Naive thymus-derived CD4-positive, alpha-beta T cell (primary cell): Measurements from ENCODE around the gene ACTRT3. TPM values are rescaled to one million over a fixed set of nuclear protein-coding genes. Genes with fewer than 3 reads are reported as not detected.

Experiments used
- ATAC-seq: fragments of 150-1000 bp; cut with Tn5 transposase; 2 replicates; pipeline ENCODE4 v1.10.0; 2021; ENCODE audit warnings: mild to moderate bottlenecking, moderate library complexity
- CTCF ChIA-PET: fragments of 350-600 bp; sonication (Branson Sonifier 250); formaldehyde crosslinking; loops from one replicate; lab custom pipeline; 2021; ENCODE audit warnings: antibody characterized with exemption; lab: Charles Lee
- POLR2A ChIA-PET: fragments of 350-600 bp; sonication (Branson Sonifier 250); formaldehyde crosslinking; loops from one replicate; lab custom pipeline; 2021; ENCODE audit warnings: antibody characterized with exemption, inconsistent platforms; lab: Charles Lee
- DNase-seq, 9 donors: peaks; one replicate each; pipeline versions ENCODE4 v3.0.0 to v3.0.0-alpha.2; 2020 to 2022; ENCODE audit warnings: mixed read lengths in 1 of 9
- H3K27ac ChIP-seq: one replicate; pipeline ENCODE4 v1.7.0; 2013; ENCODE audit warnings: mild to moderate bottlenecking, low read depth, low read length, moderate library complexity
- H3K27me3 ChIP-seq, 2 donors: one replicate each; pipeline ENCODE4 v1.7.0; 2013; ENCODE audit warnings: low read length in 2 of 2, mild to moderate bottlenecking in 2 of 2, moderate library complexity in 2 of 2; ENCODE audit not compliant: control insufficient read depth in 2 of 2, insufficient read depth in 2 of 2
- H3K36me3 ChIP-seq, 3 experiments: 1 replicate in 2 of 3; 2 replicates in 1 of 3; pipeline ENCODE4 v1.7.0; 2013; ENCODE audit warnings: low read length in 3 of 3, mild to moderate bottlenecking in 3 of 3, moderate library complexity in 1 of 3; ENCODE audit not compliant: insufficient read depth in 3 of 3, control insufficient read depth in 2 of 3
- H3K4me1 ChIP-seq, 2 donors: one replicate each; pipeline ENCODE4 v1.7.0; 2013; ENCODE audit warnings: low read length in 2 of 2, mild to moderate bottlenecking in 2 of 2, moderate library complexity in 1 of 2; ENCODE audit not compliant: control insufficient read depth in 2 of 2, insufficient read depth in 2 of 2
- H3K4me3 ChIP-seq: 2 replicates; pipeline ENCODE4 v1.7.0; 2013; ENCODE audit warnings: mild to moderate bottlenecking, low read length
- H3K9me3 ChIP-seq, 3 experiments: 1 replicate in 2 of 3; 2 replicates in 1 of 3; pipeline ENCODE4 v1.7.0; 2013; ENCODE audit warnings: low read length in 3 of 3; ENCODE audit not compliant: control insufficient read depth in 2 of 3
- H3K27ac Mint-ChIP-seq, 9 donors: one replicate each; pipeline ENCODE4 v1.8.0; 2020 to 2022; ENCODE audit warnings: mixed read lengths in 9 of 9, mild to moderate bottlenecking in 8 of 9, moderate library complexity in 5 of 9, inconsistent platforms in 2 of 9
- H3K27me3 Mint-ChIP-seq, 5 donors: one replicate each; pipeline ENCODE4 v1.8.0; 2021 to 2022; ENCODE audit warnings: mixed read lengths in 5 of 5, mild to moderate bottlenecking in 1 of 5
- H3K36me3 Mint-ChIP-seq, 5 donors: one replicate each; pipeline ENCODE4 v1.8.0; 2020 to 2022; ENCODE audit warnings: mixed read lengths in 5 of 5, mild to moderate bottlenecking in 3 of 5, inconsistent platforms in 1 of 5
- H3K4me1 Mint-ChIP-seq, 7 donors: one replicate each; pipeline ENCODE4 v1.8.0; 2020 to 2022; ENCODE audit warnings: mixed read lengths in 7 of 7, mild to moderate bottlenecking in 3 of 7, inconsistent platforms in 1 of 7
- H3K4me3 Mint-ChIP-seq, 10 donors: one replicate each; pipeline ENCODE4 v1.8.0; 2020 to 2022; ENCODE audit warnings: mild to moderate bottlenecking in 10 of 10, mixed read lengths in 10 of 10, moderate library complexity in 6 of 10, inconsistent platforms in 2 of 10
- H3K9me3 Mint-ChIP-seq, 11 donors: one replicate each; pipeline ENCODE4 v1.8.0; 2020 to 2022; ENCODE audit warnings: mixed read lengths in 11 of 11, mild to moderate bottlenecking in 4 of 11, inconsistent platforms in 1 of 11, moderate library complexity in 1 of 11
- intact Hi-C, 2 donors: fragments of 100-400 bp; cut with micrococcal nuclease; formaldehyde crosslinking; loops; one replicate each; pipeline ENCODE4 v1.15.1; 2023
- polyA plus RNA-seq, 2 donors: library from polyadenylated mRNA; unstranded; fragments of 300-500 nt; fragmentation: Illumina TruSeq; gene quantifications; one replicate each; pipeline ENCODE4 v1.2.3, GENCODE V29; 2021
- total RNA-seq, 6 experiments: library from RNA in 5 of 6; stranded (reverse) in 5 of 6; gene quantifications; 1 replicate in 5 of 6; 2 replicates in 1 of 6; pipeline ENCODE4 v1.2.3 and lab custom pipeline; 2021 to 2026

The ACTRT3 gene
- total RNA-seq (under 1 TPM in 1 of 5 experiments, not detected in 4; 0.36 TPM), polyA plus RNA-seq (under 1 TPM in 1 of 2 donors, not detected in 1; 0.32 TPM), total RNA-seq (lab: John Stamatoyannopoulos, UW) (0.54 reads per million)

DNA sequence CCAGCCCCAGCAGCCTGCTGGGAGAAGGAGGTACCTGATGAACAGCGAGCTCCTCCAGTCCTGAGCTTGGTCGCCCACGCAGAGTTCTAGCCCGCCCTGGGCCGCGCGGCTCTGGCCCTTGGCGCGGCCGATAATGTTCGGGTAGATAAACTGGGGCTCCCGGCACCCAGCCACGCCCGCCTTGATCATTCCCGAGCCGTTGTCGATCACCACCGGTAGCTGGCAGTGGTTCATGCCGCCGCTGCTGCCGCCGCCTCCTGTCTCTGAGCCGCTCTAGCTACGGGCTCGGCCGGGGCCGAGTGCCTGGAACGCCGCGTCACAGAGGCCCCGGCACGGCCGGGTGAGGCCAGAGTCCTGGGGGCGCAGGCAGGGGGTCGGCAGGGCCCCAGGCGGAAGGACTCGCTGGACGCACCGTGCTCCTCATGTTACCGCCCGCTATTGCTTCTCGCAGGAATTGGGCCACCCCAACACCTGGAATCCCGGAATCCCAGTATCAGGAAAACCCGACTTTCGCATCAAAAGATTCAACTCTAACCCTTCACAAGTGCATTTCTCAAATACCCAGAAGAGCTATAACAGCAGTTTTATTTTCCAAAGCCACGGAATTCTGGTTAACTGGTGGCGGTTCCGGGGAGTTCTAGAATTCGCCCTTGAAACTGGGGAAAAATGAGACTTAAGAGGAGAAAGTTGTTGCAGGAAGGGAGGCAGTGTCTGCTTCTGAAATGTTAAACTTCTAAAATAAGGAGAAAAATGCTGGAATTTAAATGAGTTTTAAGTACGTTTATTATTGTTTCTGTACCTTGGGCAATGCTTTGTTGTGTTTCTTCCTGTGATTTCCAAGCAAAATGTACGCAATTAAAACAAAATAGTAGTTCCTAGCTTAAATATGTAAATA is at the start of gene ACTRT3:
TSS of gene ACTRT3 (minus strand) at position 275 of the 895 bp plus-strand sequence. CDS start at position 234, 41 bp downstream.
- H3K27ac ChIP-seq: peak within 1 kb of the TSS; percentile 69

DNA sequence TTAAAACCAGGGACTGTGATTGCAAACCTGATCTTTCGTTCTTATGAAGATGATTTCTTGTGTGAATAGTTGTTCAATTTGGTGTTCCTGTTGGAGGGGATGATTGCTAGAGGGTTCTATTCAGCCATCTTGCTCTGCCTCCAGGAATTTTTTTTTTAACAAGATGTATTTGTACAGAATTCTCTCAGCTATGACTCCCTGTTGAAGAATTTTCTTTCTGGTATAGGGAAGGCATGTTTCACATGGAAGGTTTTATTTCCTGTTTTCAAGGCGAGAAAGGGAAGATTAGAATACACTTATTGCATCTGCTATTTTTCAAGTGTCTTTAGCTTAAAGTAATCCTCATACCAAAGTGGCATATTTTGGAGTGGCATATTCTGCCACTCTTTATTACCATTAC is 49.0 kb upstream of the ACTRT3 start:
- ChIA-PET POLR2A (no interaction called here), CTCF (no interaction called here)
- Mint-ChIP-seq H3K27me3 (peaks cover 6 to 51% (median 18%) of the 10 kb centered on the region in 5 donors), H3K27ac (no peak overlapping the region), H3K4me1 (peaks cover 11 to 13% (median 12%) of the 10 kb centered on the region in 7 donors), H3K36me3 (peaks cover 0 to 10% (median 4%) of the 10 kb centered on the region in 5 donors), H3K9me3 (peaks cover 0 to 22% (median 10%) of the 10 kb centered on the region in 11 donors), H3K4me3 (no peak overlapping the region)
- no peaks in the 10 kb centered on the region for H3K27me3 ChIP-seq
- no peak overlapping the region for H3K4me3 ChIP-seq
- ATAC-seq (no peak), DNase-seq (no peak)
- no peak overlapping the region for H3K27ac ChIP-seq
- no peaks in the 10 kb centered on the region for H3K36me3 ChIP-seq
- intact Hi-C loops: no loop called here
- no peaks in the 10 kb centered on the region for H3K9me3 ChIP-seq
- peaks cover 0 to 4% of the 10 kb centered on the region in 2 donors for H3K4me1 ChIP-seq

More for the DNA sequence above, at the start of gene ACTRT3:
- no peaks in the 10 kb centered on the region for H3K9me3 ChIP-seq
- ChIA-PET POLR2A (interaction anchor here (0.9 to 2.2 kb wide), 4 partner anchors 11 to 200 kb away, joined by 3 to 7 read pairs (median 4); no protein-coding TSS in a partner anchor), CTCF (no interaction called here)
- Mint-ChIP-seq H3K27ac (peak within 1 kb of the TSS; percentile 65 to 96 (median 84)), H3K9me3 (peaks cover 0 to 18% (median 4%) of the 10 kb centered on the region in 11 donors), H3K4me1 (peaks cover 0 to 46% (median 34%) of the 10 kb centered on the region in 7 donors), H3K4me3 (peak within 1 kb of the TSS; percentile 87 to 96 (median 91)), H3K36me3 (peaks cover 0 to 3% (median 0%) of the 10 kb centered on the region in 5 donors), H3K27me3 (peaks cover 0 to 5% (median 0%) of the 10 kb centered on the region in 5 donors)
- peaks cover 0 to 16% (median 0%) of the 10 kb centered on the region in 3 experiments for H3K36me3 ChIP-seq
- ATAC-seq (no peak), DNase-seq (peak in 8 of 9 donors; percentile 34 to 64 (median 42))
- intact Hi-C loops: loop anchor here in 1 of 2 donors (5.0 to 10.0 kb wide), 2 partner anchors 107 to 1485 kb away; partner anchors contain the start of gene MECOM
- H3K4me1 ChIP-seq: peaks cover 7 to 13% of the 10 kb centered on the region in 2 donors
- H3K4me3 ChIP-seq: peak within 1 kb of the TSS; percentile 59
- H3K27me3 ChIP-seq: no peaks in the 10 kb centered on the region

DNA sequence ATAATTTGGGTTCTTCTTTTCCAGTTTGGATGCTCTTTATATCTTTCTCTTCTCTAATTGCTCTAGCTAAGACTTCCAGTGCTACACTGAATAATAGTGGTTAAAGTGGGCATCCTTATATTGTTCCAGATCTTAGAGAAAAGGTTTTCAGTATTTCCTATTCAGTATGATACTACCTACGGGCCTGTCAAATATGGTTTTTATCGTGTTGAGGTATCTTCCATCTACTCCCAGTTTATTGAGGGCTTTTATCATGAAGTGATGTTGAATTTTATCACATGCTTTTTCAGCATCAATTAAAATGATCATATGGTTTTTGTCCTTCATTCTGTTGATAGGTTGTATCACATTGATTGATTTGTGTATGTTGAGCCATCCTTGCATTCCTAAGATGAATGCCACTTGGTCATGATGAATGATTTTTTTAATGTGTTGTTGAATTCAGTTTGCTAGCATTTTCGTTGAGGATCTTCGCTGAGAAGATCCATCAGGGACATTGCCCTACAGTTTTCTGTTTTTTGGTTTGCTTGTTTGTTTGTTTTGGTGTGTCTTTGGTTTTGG is 46.3 kb upstream of the ACTRT3 start:
- no peak for ATAC-seq
- Mint-ChIP-seq H3K4me1 (peaks cover 18 to 25% (median 24%) of the 10 kb centered on the region in 7 donors), H3K27ac (no peak overlapping the region), H3K27me3 (peaks cover 6 to 42% (median 15%) of the 10 kb centered on the region in 5 donors), H3K36me3 (peaks cover 0 to 10% (median 4%) of the 10 kb centered on the region in 5 donors), H3K4me3 (no peak overlapping the region), H3K9me3 (peaks cover 0 to 22% (median 10%) of the 10 kb centered on the region in 11 donors)
- Histone ChIP-seq H3K9me3 (no peaks in the 10 kb centered on the region), H3K27ac (no peak overlapping the region), H3K27me3 (no peaks in the 10 kb centered on the region), H3K36me3 (peaks cover 0 to 6% (median 0%) of the 10 kb centered on the region in 3 experiments), H3K4me1 (peaks cover 4 to 6% of the 10 kb centered on the region in 2 donors), H3K4me3 (no peak overlapping the region)
- ChIA-PET POLR2A (no interaction called here), CTCF (no interaction called here)
- no peak for DNase-seq
- intact Hi-C loops: no loop called here

DNA sequence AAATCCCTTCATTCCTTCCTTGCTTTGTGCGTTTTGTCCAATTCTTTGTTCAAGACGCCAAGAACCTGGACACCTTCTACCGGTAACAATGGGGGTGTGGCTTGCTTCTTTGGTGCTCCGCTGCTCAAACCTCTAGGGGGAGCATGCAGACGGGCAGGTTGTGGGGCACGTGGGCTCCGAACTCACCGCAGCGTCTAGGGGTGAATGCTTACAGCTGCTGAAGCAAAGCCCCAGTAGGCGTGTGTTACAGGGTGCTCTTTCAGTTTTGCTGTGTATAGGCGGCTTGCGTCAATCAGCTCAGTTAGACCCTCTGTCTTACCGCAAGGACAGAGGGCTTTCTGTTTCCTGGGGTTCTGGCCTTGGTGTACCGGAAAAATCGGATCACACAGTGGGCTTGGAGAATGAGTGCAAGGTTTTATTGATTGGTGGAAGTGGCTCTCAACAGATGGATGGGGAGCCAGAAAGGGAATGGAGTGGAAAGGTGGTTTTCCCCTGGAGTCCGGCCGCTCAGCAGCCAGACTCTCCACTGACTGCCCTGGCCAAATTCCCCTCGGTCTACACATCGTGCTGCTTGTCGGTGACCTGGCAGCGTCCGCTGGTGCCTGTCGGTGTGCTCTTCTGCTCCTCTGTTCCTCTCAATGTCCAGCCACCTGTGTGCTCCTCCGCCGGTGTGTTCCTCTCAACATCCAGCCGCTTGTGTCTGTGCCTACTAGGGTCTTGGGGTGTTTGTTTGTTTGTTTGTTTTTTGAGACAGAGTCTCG is 44.6 kb upstream of the ACTRT3 start:
- Histone ChIP-seq H3K27me3 (no peaks in the 10 kb centered on the region), H3K36me3 (peaks cover 0 to 6% (median 0%) of the 10 kb centered on the region in 3 experiments), H3K27ac (no peak overlapping the region), H3K9me3 (no peaks in the 10 kb centered on the region), H3K4me3 (peak overlapping the region; percentile 85), H3K4me1 (peaks cover 4 to 6% of the 10 kb centered on the region in 2 donors)
- intact Hi-C loops: loop anchor here (1.0 to 5.0 kb wide), 14 partner anchors 15 to 1058 kb away; partner anchors contain the start of genes GPR160 (in 2 of the 2), PHC3 (in 2 of the 2), RPL22L1 (in 2 of the 2) and SEC62 (in 2 of the 2)
- Mint-ChIP-seq H3K36me3 (peaks cover 0 to 10% (median 4%) of the 10 kb centered on the region in 5 donors), H3K9me3 (peaks cover 0 to 22% (median 10%) of the 10 kb centered on the region in 11 donors), H3K4me3 (peak overlapping the region; percentile 79 to 91 (median 86)), H3K4me1 (peaks cover 21 to 34% (median 25%) of the 10 kb centered on the region in 7 donors), H3K27ac (peak overlapping the region in 8 of 9 donors; percentile 7 to 92 (median 52)), H3K27me3 (peaks cover under 1 to 30% (median 10%) of the 10 kb centered on the region in 5 donors)
- DNase-seq (peak; percentile 37 to 81 (median 71)), ATAC-seq (peak; percentile 90)
- ChIA-PET CTCF (interaction anchor here (0.6 to 0.9 kb wide), 2 partner anchors 49 to 140 kb away, joined by 3 to 4 read pairs; no protein-coding TSS in a partner anchor), POLR2A (interaction anchor here (0.6 to 1.2 kb wide), 2 partner anchors 365 to 1437 kb away, joined by 3 read pairs; no protein-coding TSS in a partner anchor)

DNA sequence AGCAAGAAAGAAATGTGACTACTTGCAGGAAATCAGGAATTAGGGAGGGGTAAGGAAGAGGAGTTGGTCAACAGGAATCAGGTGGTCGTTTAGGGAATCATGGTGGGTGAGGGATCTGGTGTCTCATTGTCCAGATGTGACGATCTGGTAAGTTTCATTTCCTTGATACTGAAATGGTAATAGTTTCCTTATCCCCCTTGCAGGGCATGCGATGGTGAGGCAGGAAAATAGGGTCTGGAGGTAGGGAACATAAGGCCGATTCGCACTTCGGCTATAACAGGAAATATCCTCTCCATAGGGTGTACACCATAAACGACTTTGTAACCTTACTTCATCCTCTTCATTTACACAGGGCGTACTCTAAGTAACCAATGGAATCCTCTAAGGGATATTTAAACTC is 43.9 kb upstream of the ACTRT3 start:
- Mint-ChIP-seq H3K4me3 (peak overlapping the region; percentile 79 to 91 (median 86)), H3K4me1 (peaks cover 21 to 39% (median 25%) of the 10 kb centered on the region in 7 donors), H3K36me3 (peaks cover 0 to 9% (median 4%) of the 10 kb centered on the region in 5 donors), H3K9me3 (peaks cover 0 to 22% (median 10%) of the 10 kb centered on the region in 11 donors), H3K27me3 (peaks cover 0 to 23% (median 8%) of the 10 kb centered on the region in 5 donors), H3K27ac (peak overlapping the region; percentile 3 to 92 (median 44))
- ATAC-seq (peak; percentile 1), DNase-seq (no peak)
- ChIA-PET POLR2A (interaction anchor here (0.6 to 1.6 kb wide), 4 partner anchors 41 to 1438 kb away, joined by 3 to 11 read pairs (median 4); partner anchors contain the start of gene MYNN), CTCF (no interaction called here)
- Histone ChIP-seq H3K9me3 (no peaks in the 10 kb centered on the region), H3K4me3 (peak overlapping the region; percentile 85), H3K27me3 (no peaks in the 10 kb centered on the region), H3K4me1 (peaks cover 4 to 6% of the 10 kb centered on the region in 2 donors), H3K36me3 (peaks cover 0 to 6% (median 0%) of the 10 kb centered on the region in 3 experiments), H3K27ac (no peak overlapping the region)
- intact Hi-C loops: loop anchor here (1.0 to 5.0 kb wide), 14 partner anchors 14 to 1059 kb away; partner anchors contain the start of genes GPR160 (in 2 of the 2), PHC3 (in 2 of the 2), RPL22L1 (in 2 of the 2) and SEC62 (in 2 of the 2)
